Gastrocnemius medialis (tissue), 4 donors: ENCODE data around the gene DHRS1.

Experiments used
- POLR2A ChIP-seq, 2 donors: fragments of 450-650 bp; IDR thresholded peaks; one replicate each; pipeline ENCODE4 v1.6.1; 2017; ENCODE audit warnings: antibody characterized with exemption in 2 of 2, mild to moderate bottlenecking in 2 of 2, moderate library complexity in 2 of 2
- TF ChIP-seq, protein P1 (sequence below), 5 experiments: fragments of 450-650 bp in 3 of 5; fragments of 200-600 bp in 2 of 5; sonication (generic) in 2 of 5; IDR thresholded peaks in 4 of 5; conservative IDR thresholded peaks in 1 of 5; 1 replicate in 4 of 5; 2 replicates in 1 of 5; pipeline ENCODE4 v1.5.1; 2016 to 2019; ENCODE audit warnings: antibody characterized with exemption in 5 of 5, mild to moderate bottlenecking in 3 of 5, moderate library complexity in 3 of 5

DNA sequence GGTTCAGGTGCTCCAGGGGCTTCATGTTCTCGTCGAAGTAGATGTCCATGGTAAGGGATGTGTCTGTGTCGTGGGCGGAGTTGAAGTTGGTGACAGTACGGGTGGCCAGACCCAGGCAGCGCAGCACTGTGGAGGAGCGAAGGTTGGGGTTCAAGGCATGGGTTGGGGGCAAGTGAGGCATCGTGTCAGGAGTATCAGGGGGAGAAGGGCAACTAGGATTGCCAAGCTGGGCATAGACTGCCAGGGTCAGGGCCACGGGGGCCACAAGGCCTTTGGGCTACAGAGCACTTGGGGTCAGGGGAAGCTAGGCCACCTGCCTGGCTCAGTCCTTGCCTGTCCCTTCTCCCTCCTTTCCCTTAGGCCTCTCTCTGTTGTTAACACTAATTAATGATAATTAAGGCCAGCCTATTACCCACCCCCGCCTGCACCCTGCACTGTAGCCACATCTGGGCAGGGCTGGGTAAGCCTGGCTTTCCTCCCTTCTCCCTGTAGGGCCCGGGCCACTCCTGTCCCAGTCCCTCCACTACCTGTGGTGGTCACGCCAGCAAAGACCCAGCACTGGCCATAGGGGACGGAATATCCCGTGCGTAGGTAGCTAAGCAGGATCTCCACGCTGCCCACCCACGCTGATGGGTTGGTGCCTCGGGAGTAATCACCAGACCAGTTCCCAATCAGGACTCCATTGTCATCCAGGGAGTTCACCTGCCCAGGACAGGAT, 40.9 kb downstream of the DHRS1 start:
- TF ChIP-seq, protein P1, sequence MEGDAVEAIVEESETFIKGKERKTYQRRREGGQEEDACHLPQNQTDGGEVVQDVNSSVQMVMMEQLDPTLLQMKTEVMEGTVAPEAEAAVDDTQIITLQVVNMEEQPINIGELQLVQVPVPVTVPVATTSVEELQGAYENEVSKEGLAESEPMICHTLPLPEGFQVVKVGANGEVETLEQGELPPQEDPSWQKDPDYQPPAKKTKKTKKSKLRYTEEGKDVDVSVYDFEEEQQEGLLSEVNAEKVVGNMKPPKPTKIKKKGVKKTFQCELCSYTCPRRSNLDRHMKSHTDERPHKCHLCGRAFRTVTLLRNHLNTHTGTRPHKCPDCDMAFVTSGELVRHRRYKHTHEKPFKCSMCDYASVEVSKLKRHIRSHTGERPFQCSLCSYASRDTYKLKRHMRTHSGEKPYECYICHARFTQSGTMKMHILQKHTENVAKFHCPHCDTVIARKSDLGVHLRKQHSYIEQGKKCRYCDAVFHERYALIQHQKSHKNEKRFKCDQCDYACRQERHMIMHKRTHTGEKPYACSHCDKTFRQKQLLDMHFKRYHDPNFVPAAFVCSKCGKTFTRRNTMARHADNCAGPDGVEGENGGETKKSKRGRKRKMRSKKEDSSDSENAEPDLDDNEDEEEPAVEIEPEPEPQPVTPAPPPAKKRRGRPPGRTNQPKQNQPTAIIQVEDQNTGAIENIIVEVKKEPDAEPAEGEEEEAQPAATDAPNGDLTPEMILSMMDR (IDR thresholded peaks at IDR 0.05 in 4 of 5, conservative IDR thresholded peaks at IDR 0.05 in 1 of 5), result no peak
- no peak for TF ChIP-seq POLR2A (IDR thresholded peaks at IDR 0.05)
